GM19395 (cell line): ENCODE data around the gene FOXB1.

Source experiments
- ATAC-seq: cut with Tn5 transposase; IDR thresholded peaks from one replicate; pipeline ENCODE4 v1.9.1; 2021; ENCODE audit warnings: mild to moderate bottlenecking, moderate library complexity; ENCODE audit not compliant: unreplicated experiment

The FOXB1 gene

GRCh38 chr15:59998305-59998949, 5.7 kb upstream of the FOXB1 start:
- no peak for ATAC-seq

- ATAC-seq, result no peak
Measured at GRCh38 chr15:59998950-59999611, 5.0 kb upstream of the FOXB1 start.

DNA sequence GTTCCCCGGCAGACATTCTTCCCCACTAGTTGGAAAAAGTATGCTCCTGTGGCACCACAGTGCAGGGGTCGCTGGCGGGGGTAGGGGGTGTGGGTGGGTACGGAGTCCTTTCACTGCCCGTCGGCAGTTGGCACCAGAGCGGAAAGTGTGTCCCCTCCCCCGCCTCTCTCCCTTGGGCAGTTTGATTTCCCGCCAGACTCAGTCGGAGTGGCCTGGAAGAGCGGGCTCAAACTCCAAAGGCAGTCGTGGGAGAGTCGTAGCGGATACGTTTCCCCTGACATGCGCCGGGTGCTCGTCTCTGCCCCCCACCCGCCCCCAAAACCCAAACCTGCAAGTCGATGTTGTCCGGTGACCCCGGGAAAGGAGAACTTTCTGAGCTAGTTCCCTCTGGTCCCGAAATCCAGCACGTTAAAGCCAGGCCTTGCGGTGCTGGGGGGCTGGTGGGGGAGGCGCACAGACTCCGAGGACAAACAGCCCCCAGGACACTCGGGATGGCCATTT, 4.4 kb upstream of the FOXB1 start:
- no peak for ATAC-seq

DNA sequence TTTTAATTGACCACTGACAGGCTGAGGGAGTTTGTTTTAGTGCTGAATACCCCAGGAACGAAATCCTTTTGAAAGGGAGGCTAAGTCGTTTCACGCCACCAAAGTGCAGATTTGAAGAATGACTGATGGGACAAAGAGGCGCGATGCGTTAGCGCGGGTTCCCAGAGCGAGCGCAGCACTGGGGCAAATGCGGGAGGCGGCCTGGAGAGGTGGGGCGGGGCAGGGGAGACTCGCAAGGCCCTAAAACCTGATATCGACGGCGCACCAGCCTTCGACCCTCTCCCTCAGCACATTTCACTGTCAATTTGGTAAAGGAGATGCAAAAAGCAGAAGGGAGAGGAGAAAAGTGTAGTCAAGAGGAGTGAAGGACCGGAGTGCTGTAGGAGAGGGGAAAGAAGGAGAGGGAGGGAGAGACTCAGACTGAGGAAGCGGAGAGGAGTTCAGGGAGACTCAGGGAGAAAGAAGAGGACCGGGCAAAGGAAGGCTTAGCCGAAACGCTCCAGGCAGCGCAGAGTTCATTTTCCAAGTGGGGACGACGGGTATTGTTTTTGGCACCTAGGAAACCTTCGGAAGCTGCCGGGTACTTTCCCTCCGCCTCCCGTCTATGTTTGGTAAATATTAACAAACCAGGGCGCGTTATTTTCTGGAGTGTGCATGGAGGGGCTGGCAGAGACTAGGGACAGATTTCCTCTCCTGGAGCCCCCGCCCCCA, 3.8 kb upstream of the FOXB1 start:
- no peak for ATAC-seq

DNA sequence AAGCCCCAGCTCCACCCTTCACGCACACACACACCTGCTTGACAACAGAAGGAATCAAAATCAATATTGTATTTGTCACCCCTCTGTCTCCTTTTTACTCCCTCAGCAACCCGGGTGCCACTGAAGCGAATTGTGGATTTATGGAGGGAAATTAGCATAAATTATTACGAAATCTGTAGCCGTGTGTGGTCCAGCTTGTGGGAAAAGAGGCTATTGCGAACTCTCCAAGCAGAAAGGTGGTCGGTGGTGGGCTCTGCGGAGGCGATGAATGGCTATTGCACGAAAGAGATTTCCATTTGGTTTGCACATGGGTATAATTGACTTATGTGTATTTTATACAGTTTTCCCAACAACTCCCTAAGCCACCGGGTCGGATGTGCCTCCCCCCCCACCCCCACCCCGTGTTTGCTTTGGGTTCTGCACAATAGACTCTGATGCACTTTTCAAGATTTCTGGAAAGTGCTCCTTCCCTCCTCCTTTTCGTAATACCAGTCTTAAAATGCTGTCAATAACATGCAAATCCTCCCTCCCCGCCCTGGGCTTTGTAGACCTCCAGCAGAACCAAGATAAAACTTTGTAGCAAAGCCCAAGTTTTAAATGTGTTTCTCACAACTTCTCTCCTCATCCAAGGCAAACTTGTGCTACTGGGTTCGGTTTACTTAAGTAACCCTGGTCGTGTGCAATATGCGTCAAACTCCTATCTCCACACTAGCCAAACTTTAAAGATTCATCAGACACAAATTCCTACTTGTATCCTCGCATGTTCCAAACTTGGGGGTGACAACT, 3.1 kb upstream of the FOXB1 start:
- no peak for ATAC-seq

- no peak for ATAC-seq
Measured at GRCh38 chr15:60001610-60002527, 2.2 kb upstream of the FOXB1 start.

- ATAC-seq, result no peak
Measured at GRCh38 chr15:60002528-60003218, 1.4 kb upstream of the FOXB1 start.

DNA sequence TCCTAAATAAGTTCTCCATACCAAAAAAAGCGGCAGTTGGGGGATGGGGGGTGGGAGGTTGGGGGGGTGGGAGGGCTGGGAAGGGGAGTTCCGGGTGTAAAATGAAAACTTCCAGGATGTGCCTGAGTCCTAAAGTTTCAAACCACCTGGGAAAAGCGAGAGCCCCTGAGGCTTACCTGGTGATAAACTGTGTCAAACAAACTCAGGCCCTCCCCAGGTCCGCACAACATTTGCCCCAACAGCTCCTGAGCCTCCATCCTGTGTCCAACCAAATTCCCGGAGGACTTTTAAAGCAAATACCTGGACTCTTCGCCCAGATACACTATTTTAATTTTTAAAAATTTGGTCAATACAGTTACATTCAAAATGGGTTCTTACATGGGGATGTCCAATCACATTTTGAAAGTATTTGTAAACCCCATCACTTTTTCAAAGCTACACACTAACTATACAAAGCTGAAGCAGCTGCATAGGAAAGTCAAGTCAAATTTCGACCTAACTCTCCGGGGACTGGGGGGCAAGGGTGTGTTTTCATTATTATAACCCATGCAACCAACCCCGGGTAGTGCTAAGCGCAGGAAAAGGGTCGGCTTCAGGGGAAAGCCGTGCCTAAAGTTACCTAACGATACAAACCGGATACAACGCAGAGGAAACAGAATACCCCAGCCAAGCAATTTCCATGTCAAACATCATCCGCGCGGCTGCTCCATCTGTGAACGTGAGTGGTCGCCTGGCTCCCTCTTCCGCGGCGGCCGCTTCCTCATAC, 685 bp upstream of the FOXB1 start:
- ATAC-seq, result no peak

DNA sequence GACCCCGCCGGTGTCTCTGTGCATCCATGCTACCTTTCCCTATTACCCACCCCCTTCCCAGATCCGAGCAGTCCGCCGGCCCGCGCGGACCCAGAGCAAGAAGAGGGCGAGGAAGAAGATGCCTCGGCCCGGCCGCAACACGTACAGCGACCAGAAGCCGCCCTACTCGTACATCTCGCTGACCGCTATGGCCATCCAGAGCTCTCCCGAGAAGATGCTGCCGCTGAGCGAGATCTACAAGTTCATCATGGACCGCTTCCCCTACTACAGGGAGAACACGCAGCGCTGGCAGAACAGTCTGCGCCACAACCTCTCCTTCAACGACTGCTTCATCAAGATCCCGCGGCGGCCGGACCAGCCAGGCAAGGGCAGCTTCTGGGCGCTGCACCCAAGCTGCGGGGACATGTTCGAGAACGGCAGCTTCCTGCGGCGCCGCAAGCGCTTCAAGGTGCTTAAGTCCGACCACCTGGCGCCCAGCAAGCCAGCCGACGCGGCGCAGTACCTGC, 788 bp downstream of the FOXB1 start:
- ATAC-seq, result no peak

DNA sequence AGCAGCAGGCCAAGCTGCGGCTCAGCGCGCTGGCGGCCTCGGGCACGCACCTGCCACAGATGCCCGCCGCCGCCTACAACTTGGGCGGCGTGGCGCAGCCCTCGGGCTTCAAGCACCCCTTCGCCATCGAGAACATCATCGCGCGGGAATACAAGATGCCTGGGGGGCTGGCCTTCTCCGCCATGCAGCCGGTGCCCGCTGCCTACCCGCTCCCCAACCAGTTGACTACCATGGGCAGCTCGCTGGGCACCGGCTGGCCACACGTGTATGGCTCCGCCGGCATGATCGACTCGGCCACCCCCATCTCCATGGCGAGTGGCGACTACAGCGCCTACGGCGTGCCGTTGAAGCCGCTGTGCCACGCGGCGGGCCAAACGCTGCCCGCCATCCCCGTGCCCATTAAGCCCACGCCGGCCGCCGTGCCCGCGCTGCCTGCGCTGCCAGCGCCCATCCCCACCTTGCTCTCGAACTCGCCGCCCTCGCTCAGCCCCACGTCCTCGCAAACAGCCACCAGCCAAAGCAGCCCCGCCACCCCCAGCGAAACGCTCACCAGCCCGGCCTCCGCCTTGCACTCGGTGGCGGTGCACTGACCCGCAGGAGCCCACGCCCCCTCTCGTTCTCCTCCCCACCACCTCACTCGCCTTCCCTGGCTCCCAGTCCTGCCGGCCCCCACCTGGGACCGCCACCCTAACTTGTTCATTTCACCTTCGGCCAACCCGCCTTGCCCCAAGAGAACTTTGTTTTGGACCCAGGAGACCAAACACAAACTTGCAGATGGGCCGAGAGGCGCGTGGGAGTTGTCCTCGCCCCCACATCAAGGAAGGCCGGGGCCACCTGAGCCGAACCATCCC, 1.5 kb downstream of the FOXB1 start:
- ATAC-seq, result no peak

GRCh38 chr15:60006203-60006862, 2.2 kb downstream of the FOXB1 start:
- peak; percentile 65 for ATAC-seq

DNA sequence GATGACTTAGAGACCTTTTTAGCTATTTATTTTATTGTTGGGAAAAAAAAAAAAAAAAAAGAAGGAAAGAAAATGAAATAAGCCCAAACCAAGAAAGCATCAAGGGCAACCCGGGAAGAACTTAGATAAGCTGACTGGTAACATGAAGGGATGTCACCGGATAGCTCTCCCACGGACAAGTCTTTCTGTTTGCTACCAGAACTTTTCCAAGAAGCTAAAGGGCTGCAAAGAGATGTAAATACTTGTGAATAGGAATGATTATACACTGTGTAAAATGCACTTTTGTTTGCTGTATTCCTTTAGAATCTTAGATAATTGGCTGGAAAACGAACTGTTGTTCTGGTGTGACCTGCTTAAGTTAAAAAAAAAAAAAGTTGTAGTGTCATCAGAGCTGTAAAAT, 2.8 kb downstream of the FOXB1 start:
- no peak for ATAC-seq

DNA sequence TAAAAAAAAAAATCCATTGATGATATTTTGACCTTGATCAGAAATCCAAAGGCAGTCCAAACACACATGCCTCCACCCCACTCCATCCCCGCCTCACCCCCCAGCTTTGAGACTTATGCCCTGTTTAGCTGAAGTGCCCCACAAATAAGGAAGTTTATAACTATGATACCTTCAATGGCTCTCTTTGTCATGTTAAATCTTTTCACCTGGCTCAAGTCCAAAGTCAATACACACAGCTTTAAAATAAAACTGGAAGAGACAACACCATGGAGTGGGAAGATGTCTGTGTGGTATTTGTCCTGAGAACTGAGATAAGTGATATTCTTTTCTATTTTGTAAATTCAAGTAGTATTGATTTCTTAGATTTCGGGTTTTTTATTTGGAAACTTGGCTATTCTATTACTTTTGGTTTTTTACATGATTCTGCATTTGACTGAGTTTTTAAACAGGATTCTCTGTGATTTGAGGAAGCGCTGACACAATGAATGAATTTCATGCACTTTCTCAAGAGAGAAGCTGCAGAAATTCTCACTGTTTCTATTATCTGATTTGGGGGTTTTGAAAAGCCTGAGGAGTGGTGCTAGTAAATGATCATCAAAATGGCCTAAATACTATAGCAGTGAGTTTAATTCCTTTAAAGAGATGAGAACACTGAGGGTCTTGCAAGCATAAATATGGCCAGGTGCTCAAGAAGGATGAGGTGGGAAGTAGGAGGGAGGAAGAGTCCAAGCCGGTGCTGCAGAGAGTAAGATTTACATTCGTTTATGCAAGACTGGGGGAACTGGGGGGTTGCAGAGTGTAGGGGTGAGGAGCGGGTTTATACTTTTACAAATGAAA, 5.2 kb downstream of the FOXB1 start:
- no peak for ATAC-seq

DNA sequence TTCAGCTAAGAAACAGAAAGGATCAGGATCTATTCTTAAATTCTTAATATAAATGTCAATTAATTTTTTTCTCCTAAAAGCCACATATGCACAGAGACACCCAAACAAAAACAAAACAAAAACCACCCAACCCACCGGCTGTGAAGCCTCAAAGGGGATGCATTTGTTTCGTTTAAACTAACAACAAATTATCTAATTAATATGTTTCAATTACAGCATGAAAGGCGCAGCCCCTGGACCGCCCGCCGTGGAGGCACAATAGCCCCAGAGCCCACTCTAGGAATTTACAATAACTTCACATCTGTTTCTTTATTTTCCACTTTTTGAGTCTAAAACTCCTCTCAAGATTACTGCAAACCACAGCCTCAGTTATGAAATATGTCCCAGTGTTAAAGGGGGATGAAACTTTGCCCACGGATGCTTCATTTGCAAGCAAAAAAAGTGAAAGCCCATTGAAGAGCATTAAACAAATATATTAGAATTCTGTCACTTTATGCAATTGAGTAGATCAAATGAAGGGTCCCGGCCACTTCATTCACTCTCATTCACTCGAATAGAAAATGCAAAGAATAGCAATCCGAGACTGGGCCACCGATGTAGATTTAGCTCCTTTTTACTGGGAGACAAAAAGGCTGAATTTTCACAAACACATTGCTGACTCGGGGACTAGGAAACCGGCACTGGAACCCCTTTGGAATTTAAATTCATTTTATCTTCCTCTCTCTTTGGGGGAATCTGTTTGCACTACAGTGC, 6.0 kb downstream of the FOXB1 start:
- no peak for ATAC-seq

GRCh38 chr15:60010858-60011257, 6.7 kb downstream of the FOXB1 start:
- ATAC-seq, result no peak

DNA sequence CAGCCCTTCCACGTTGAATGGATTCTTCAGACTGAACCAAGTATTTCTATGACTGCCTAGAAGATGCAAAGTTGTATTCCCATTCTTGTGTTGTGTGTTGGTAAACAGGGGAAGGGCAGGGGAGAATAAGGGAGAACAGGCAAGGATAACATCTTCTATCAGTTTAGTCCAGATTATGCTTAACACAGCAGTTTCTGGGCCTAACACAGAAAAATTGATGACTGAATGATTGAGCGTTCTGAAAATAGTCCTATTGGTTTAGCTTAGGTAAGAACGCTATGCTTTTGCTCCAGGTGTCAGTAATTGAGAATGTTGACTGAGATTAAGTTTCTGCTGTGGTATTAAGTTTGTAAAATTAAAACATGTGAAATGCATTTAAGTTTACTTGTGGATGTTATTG, 8.6 kb downstream of the FOXB1 start:
- ATAC-seq, result no peak
